ENCODE data around the gene CCDC57.

The CCDC57 gene

DNA sequence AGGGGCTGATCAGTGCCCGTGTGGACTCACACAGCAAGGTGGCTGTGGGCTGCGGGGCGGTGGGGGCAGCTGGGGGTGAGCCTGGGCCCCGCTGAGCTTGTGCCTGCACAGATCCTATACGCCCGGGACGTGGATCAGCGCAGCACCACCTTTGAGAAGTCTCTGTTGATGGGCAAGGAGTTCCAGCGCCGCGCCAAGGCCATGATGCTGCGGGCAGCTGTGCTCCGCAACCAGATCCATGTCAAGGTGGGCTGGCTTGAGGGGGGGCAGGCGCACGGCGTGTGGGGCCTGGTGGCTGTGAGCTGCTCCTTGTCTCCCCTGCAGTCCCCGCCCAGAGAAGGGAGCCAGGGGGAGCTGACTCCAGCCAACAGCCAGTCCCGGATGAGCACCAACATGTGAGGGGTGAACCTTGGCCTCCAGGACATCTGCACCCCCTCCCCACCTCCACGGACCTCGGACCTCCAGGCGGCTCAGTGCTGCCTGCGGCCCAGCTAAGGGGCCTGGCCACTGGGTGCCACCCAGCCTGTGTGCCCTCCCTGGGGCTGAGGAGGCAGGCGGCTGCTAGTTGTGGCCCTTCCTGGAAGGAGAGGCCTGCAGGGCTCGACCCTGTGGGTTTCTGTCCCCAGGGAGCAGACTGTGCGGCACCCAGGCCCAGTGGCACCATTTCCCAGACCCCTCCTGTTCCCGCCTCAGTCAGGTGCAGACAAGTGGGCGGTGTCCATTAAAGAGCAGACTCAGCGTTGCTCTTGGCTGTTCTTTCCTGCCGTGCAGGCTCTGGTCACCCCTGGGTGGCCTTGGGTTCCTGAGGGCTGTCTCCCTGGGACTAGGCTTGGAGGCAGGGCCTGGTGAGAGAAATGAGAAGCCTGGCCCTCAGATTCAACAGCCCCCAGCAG is 155.7 kb downstream of the CCDC57 start:
- no peak for DNase-seq

DNA sequence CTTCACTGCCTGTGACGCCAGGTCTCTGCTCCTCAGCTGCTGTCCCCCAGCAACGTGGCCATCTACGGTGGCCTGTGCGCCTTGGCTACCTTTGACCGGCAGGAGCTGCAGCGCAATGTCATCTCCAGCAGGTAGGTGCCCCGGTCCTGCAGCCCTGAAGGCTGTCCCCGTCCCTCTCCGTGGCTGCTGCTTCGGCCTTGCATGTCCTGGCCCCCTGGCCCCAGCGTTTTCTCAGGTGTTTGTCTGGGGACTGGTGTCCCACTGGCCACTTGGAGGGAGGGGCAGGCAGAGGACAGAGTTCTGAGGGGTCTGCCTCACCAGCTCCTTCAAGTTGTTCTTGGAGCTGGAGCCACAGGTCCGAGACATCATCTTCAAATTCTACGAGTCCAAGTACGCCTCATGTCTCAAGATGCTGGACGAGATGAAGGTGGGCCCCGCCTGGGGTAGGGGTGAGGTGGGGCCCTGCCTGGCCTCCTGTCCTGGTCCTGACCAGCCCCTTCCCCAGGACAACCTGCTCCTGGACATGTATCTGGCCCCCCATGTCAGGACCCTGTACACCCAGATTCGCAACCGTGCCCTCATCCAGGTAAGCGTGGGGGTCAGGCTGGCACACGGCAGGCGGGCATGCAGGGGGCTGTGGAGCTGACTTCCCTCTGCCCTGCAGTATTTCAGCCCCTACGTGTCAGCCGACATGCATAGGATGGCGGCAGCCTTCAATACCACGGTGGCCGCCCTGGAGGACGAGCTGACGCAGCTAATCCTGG is 156.5 kb downstream of the CCDC57 start:
- DNase-seq = no peak

DNA sequence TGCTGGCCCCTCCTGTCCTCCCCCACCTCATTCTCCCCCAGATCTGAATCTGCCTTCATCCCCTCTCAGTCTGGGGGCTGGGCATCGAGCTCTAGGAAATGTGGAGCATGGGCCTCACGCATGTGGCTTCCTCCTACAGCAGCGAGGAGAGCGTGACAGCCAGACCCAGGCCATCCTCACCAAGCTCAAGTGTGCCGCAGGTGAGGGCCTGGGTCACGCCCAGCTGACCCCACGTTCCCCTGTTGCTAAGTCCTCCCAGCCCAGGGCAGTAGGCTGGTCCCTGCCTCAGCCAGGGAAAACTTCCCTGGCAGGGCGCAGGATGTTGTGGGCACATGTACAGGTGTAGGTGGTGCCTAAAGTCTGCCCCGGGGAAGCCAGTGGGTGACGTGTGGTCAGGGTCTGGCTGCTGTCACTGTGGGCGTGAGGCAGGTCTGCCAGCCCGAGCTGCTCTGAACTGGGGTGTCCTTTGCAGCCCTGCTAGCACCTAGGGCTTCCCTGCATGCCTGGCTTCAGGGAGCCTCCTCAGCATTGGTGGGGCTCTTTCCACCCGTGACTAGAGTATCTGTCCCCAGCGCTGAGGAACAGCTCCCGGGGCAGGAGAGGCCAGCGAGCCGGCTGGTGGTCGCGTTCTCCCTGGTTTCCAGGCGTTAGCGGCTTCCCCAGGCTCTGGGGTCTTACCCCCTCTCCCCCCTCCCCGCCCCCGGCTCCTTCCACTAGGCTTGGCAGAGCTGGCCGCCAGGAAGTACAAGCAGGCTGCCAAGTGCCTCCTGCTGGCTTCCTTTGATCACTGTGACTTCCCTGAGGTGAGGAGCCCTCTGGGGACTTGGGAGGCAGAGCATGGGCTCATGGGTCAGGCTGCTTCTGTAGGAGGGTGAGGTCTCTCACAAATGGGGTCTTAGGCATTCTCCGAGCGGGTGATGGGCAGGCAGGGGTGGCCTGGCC is 157.3 kb downstream of the CCDC57 start:
- no peak for DNase-seq

DNA sequence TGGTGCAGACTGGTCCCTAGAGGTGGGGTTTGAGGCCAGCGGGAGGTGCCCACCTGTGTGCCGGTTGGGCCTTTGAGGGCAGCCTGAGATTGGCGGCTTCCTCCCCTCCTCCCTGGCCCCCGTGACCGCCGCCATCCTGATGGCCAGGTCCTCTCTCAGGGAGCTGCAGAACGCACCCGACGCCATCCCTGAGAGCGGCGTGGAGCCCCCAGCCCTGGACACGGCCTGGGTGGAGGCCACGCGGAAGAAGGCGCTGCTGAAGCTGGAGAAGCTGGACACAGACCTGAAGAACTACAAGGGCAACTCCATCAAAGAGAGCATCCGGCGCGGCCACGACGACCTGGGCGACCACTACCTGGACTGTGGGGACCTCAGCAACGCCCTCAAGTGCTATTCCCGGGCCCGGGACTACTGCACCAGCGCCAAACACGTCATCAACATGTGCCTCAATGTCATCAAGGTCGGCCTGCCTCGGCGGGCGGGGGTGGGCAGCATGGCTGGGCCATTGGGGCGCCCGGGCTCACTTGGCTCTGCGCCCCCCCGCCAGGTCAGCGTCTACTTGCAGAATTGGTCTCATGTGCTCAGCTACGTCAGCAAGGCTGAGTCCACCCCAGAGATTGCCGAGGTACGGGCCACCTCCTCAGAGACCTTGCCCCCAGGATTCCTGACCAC is 158.2 kb downstream of the CCDC57 start:
- no peak for DNase-seq

DNA sequence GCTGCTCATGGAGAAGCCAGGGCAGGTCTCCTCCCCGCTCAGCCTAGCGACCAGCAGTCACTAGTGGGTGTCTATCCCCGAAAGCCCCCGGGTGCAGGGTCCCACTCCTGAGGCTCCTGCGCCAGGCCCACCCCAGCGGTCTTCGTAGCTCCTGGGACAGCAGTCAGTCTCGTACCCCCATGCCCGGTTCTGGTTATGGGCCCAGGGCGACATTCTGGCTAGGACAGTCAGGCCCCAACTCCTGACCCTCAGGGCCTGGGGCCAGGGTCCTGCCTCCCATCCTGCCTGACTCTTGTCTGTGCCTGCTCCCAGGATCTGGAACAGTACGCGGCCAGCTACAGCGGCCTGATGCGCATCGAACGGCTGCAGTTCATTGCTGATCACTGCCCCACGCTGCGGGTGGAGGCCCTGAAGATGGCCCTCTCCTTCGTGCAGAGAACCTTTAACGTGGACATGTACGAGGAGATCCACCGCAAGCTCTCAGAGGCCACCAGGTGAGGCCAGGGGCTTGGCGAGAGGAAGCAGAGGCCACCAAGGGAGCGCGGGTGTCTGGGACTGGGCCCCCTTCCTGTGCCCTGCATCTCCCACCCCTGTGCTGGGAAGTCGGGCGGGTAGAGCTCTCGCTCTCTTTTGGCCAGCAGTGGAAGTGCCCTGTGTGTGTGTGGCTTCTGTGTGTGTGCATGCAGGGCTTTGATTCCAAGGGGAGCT is 158.9 kb downstream of the CCDC57 start:
- no peak for DNase-seq

DNA sequence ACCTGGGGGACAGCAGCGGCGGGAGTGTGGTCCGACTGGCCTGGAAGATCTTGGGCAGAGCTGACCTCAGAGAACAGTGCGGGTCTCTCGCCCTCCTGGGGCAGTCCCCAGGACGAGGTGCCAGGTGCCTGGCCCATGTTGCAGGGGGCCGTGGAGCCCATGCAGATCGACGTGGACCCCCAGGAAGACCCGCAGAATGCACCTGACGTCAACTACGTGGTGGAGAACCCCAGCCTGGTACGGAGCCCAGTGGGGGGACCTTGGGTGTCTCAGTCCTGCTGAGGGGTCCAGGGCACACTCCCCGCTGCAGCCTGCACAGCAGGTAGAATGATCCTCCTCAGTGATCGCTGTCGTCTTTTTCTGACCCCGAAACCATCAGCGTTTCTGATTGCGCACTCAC is 159.5 kb downstream of the CCDC57 start:
- DNase-seq = no peak

DNA sequence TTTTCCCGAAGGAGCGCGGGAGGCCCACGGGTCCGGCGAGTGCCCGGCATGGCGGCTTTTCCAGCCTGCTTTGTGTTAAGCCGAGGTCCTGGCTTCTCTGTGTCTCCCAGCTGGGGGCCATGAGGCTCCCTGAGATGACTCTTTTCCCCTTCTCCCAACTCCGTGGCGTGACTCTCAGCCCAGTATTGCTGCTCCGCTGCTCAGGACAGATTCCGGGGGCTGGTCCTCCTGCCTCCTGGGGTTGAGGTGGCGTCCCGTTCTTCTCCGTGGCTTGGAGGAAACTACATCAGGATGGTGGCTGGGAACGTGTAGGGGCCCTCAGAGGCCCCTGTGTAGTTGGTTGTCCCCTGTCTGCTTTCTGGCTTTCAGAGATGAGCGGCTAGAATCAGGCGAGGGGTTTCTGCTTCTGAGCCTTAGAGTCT is 160.0 kb downstream of the CCDC57 start:
- DNase-seq = no peak

DNA sequence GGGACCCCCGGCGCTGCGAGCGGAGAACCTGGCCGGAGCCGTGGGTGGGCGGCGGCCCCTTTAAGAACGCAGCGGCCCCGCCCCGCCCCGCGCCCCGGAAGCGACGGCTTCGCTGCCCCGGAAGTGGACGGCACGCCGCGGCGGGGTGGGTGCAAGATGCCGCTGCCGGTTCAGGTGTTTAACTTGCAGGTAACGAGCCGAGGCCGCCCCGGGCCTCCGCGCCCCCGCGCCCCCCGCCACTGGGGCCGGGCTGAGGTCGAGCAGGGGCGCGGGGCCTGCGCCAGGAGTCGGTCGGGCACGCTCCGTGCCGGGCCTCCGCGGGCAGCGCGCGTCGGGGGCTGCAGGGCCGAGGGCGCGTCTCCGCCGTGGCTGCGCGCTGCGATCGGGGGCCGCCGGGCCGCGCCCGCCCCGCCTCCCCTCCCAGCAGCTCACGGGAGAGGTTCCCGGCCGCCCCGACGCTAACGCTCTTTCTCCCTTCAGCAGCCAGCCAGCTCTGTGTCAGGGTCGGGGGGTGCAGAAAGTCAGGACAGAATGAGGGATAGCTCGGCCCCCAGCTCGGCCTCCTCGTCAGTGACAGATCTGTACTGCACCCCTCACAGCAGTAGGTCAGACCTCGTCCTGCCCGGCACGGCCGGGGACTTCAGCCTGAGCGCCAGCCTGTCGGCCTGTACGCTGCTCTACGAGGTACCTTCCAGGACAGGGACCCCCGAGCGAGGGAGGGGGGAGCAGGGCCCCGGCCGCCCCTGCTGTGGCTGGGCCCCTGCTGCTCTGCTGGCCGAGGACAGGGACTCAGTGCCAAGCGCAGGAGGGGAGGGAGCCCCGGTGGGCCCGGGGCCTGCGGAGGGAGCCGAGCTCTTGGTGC is 160.6 kb downstream of the CCDC57 start, which contains the start of the genes GPS1 and RFNG:
TSS of gene GPS1 (plus strand) at position 123 of the 862 bp plus-strand sequence. CDS start at position 157, 34 bp downstream.
TSS of gene RFNG (minus strand) at position 36 of the 862 bp plus-strand sequence. CDS start 45 bp downstream, outside the sequence.
- peak in 1 of 2 experiments; percentile 3 for DNase-seq

Data from cerebellar nuclear complex (tissue), 1 donor.